GM18867 (cell line): ENCODE measurements around the gene TRIM29.
A peak's percentile ranks its signal among the peaks of the same experiment; 100 is the strongest.

Experiments
- ATAC-seq: cut with Tn5 transposase; IDR thresholded peaks from one replicate; pipeline ENCODE4 v1.9.1; 2021; ENCODE audit warnings: mild to moderate bottlenecking, moderate library complexity; ENCODE audit not compliant: unreplicated experiment

The TRIM29 gene

GRCh38 chr11:120124355-120124754 is 13.6 kb downstream of the TRIM29 start:
- ATAC-seq, result no peak

GRCh38 chr11:120123946-120124345 is 14.0 kb downstream of the TRIM29 start:
- no peak for ATAC-seq

GRCh38 chr11:120122924-120123683 is 14.8 kb downstream of the TRIM29 start:
- no peak for ATAC-seq

DNA sequence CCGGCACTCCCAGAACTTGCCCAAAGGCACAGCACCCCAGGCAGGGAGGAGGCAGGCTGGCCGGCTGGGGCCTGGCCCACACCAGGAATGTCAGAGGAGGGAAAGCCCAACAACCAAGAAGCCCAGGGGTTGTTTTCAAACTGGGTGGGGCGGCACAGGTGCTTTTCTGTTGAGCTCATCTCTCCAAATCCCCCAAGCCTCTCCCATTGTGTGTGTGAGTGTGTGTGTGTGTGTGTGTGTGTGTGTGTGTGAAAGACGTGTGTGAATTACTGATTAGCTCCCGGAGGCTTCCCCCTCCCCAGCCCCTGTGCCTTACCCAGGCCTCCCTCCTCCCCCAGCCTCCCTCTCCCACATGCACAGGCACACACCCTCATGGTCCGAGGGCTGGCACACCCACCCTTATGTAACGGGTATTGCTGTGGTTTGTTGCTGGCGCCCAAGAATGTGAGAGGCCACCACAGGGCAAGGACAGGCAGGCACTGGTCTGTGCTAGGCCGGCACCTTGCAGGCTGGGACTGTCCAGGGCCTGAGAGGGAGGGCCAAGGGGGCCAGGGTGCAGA is 15.9 kb downstream of the TRIM29 start:
- no peak for ATAC-seq

DNA sequence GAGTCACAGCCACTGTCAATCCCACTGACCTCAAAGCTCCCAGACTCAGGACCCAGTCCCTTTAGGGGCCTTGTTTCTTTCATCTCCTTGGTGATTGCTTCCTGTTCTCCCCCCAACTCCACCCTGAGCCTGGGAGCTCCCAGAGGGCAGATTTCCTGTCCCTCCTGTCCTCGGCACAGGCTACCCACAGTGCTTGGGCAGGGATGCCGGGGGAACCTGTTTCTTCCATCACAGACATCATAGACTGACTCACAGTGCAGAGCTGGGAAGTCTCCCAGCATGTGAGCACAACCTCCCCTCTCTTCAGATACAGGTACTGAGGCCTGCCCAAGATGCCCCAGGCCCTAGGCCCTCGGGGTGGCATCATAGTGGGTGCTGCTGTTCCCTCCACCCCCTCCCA is 16.6 kb downstream of the TRIM29 start:
- no peak for ATAC-seq

- ATAC-seq, result no peak
Observed at GRCh38 chr11:120120805-120121335, 17.0 kb downstream of the TRIM29 start.

DNA sequence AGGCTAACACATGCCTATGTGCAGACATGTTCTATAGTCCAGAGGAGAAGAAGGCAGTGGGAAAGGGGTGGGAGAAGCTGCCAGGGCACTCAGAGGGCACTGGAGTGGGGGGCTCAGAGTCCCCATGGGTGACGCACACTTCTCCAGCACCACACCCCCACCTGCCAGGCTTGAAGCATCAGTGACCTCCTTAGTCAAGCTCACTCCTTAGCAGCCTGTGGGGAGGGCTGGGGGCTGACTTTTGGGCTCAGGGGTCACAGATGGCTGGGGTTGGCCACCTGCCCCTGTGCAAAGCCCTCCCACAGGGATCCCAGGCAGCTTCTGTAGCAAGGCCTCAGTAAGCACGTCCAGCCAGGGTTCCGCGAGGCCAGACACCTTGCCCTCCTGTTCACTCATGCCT is 18.8 kb downstream of the TRIM29 start:
- ATAC-seq, result no peak

GRCh38 chr11:120117991-120118390 is 19.9 kb downstream of the TRIM29 start:
- ATAC-seq, result no peak

DNA sequence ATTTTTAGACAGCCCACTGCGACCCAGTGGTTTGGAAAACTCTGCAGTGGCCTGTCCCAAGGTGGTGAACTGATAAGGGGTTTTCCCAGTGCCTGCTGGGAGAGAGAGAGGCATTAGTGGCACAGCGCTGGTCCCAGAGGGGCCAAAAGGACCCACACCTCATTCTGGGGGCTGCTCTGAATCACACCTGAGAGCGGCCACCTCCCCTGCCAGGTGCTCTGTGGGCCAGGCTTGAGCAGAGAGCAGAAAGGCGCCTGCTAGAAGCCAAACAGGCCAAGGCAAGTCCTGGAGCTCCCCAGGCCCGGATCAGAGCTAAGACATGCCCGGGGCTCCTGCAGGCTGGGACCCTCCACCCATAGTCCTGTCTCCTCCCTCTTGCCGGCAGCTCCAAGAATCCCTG is 20.9 kb downstream of the TRIM29 start:
- ATAC-seq, result no peak

DNA sequence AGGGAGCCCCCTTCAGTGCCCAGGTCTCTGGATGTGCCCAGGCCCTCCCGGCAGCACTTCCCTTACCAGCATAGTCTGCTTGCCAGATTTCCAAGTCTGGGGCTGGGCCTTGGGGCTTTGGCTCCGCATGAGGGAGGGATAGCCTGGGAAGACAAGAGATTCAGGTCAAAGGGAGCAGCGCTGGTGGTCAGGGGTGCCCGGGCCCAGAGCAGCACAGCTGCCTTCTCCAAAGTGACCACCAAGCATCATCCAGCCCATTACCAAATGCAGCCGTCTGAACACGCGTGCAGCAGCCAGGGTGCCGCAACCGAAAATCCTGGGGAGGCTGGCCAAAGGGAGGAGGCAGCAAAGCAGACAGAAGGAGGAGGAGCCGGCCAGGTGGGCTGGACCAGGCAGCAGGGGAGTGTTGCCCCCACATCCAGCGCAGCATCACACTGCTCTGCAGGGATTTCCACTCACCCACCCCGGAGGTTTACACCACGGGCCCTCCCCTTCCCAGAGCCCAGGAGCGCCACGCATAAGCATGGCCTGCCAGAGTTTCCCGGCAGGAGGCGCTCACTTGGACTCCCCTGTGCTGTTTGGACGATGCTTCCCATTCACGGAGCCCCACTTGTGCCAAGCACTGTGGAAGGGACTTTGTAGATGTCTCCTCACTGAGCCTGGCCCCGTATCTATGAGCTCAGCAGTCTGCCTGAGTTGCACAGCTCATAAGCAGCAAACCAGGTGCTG is 22.5 kb downstream of the TRIM29 start:
- no peak for ATAC-seq

GRCh38 chr11:120112174-120112796 is 25.6 kb downstream of the TRIM29 start:
- no peak for ATAC-seq

DNA sequence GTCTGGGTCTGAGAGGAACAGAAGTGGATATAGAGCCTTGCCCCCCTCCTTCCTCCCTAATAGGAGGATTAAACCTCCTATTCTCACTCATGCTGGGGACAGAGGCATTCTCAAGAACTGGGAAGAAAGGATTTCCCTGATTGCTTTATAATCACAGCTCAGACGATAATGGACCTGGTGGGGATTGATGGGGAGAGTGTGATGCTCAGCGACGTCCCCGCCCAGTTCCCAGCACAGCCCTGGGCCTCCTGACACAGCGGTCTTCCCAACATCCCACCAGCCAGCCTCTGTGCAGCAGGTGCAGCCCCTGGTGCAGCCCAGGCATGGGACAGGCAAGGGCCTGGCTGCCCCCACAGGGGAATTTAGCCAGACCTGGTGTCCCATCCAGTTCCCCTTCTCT is 28.4 kb downstream of the TRIM29 start:
- no peak for ATAC-seq

DNA sequence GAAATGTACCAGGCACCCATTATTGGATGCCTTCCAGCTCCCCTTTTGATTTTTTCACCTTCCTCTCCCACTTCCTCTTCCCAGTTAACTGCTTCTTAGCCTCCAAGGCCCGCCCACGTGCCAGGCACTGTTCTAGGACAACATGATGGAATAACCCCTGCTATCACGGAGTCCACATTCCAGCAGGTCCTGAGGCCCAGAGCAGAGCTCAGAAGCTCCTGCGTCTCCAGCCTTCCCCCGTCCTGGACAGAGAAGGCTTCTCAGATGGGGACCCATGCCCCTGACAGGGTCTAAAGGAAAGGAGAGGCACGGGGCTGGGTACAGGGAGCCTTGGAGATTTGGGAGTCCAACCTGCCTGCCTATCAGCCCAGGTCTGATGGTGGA is 29.1 kb downstream of the TRIM29 start:
- no peak for ATAC-seq

GRCh38 chr11:120108154-120108784 is 29.6 kb downstream of the TRIM29 start:
- peak; percentile 59 for ATAC-seq

DNA sequence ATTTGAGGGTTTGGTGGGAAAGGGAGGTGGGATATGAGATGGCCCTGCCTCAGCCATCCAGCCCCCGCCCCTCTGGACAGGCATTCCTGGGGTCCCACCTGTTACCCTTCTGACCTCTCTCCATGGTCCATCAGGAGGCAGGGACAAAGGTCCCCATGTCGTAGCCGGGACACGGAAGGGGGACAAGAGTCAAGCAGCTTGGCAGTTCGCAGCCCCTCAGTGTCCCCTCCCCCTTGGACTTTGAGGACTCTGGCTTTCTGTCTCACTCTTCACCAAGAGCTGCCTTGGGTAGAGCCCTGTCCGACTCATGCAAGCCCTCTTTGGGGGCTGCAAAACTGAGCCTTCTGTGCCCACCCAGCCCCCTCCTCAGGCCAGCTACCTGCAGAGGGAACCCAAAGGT is 30.2 kb downstream of the TRIM29 start:
- no peak for ATAC-seq

GRCh38 chr11:120106354-120107150 is 31.4 kb downstream of the TRIM29 start:
- no peak for ATAC-seq

DNA sequence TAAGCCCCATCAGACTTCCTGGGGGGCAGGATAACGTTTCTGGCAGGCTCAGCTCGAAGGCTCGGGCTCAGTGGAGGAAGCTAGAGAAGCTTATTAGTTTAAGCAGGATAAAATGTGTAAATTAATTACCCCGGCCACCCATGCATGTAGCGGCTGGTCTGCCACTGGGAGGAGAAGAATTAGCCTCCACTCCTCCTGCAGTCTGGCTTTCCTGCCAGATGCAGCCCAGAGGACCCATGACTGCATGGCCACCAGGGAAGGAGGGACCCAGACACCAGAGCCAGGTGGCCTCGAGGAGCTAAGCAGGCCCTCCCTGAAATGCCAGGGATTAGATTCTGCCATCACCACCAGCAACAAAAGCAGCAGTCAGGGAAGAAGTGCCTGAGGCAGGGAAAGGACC is 32.3 kb downstream of the TRIM29 start:
- ATAC-seq, result no peak

DNA sequence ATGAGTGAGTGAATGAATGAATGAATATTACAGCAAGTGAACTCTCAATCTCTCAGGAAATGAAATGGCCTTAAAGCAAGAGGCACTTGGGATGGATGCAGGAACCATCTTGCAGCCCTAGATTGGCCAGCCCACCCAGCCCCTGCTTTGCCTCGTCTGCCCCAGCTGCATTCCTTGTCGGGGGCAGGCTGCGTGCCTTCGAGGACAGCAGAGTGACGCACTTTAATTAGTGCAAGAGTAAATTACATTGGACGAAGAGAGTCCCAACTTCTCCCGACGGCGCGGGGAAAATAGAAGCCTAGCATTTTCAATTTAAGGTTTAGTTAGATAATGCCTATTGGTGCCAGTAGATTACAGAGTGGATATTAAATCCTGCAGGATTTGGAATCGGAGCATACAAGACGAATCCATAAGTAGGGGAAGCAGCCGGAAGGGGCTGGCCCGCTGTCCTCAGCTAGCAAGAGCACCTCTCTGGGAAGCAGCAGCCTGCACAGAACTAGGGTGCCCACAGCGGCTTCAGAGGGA is 33.8 kb downstream of the TRIM29 start:
- ATAC-seq, result no peak

GRCh38 chr11:120102864-120103122 is 35.1 kb downstream of the TRIM29 start:
- no peak for ATAC-seq
